Measurements from ENCODE around the gene PRKD3. TPM values are rescaled to one million over a fixed set of nuclear protein-coding genes. Genes with fewer than 3 reads are reported as not detected.
"Not testable (repeated sequence)": the region's sequence is repeated elsewhere in the genome, so short reads cannot be mapped to it uniquely, and the experiment has no call there.

PRKD3 gene
- total RNA-seq, 2 experiments from 2014 or later, result 13.0 TPM

GRCh38 chr2:37300146-37300545 is 24.5 kb downstream of the PRKD3 start:
- intact Hi-C loops (cut with micrococcal nuclease), result no loop called here
- H3K9me3 Mint-ChIP-seq, result no peaks in the 10 kb centered on the region
- H3K27ac Mint-ChIP-seq, result no peak overlapping the region
- CTCF ChIA-PET, result no interaction called here
- no peaks in the 10 kb centered on the region for H3K27me3 Mint-ChIP-seq (ENCODE audit: low read depth)
- no peak for DNase-seq
- H3K36me3 Mint-ChIP-seq (ENCODE audit: low read depth), result peaks cover 8% of the 10 kb centered on the region
- H3K4me3 Mint-ChIP-seq, result no peak overlapping the region
- peaks cover 40% of the 10 kb centered on the region for H3K4me1 Mint-ChIP-seq (ENCODE audit: low read depth)

- no peak overlapping the region for H3K27ac Mint-ChIP-seq
- no peak overlapping the region for H3K4me3 Mint-ChIP-seq
- H3K27me3 Mint-ChIP-seq (ENCODE audit: low read depth), result no peaks in the 10 kb centered on the region
- intact Hi-C loops (cut with micrococcal nuclease), result no loop called here
- no peak for DNase-seq
- no peaks in the 10 kb centered on the region for H3K9me3 Mint-ChIP-seq
- peaks cover 31% of the 10 kb centered on the region for H3K4me1 Mint-ChIP-seq (ENCODE audit: low read depth)
- CTCF ChIA-PET, result interaction anchor here (1.0 kb wide), 1 partner anchor 580 kb away, joined by 3 read pairs; no protein-coding TSS in a partner anchor
- H3K36me3 Mint-ChIP-seq (ENCODE audit: low read depth), result peaks cover 4% of the 10 kb centered on the region
These were observed 27.0 kb downstream of the PRKD3 start for GRCh38 chr2:37297632-37298031.

GRCh38 chr2:37295469-37296073 is 29.1 kb downstream of the PRKD3 start:
- no peak overlapping the region for H3K4me3 Mint-ChIP-seq
- no peak overlapping the region for H3K27ac Mint-ChIP-seq
- intact Hi-C loops (cut with micrococcal nuclease), result no loop called here

GRCh38 chr2:37294858-37295257 is 29.8 kb downstream of the PRKD3 start:
- intact Hi-C loops (cut with micrococcal nuclease); H3K9me3 Mint-ChIP-seq; H3K27ac Mint-ChIP-seq; DNase-seq; H3K4me3 Mint-ChIP-seq; H3K27me3 Mint-ChIP-seq (ENCODE audit: low read depth); CTCF ChIA-PET: not testable (repeated sequence)
- peaks cover 19% of the 10 kb centered on the region for H3K4me1 Mint-ChIP-seq (ENCODE audit: low read depth)
- peaks cover 11% of the 10 kb centered on the region for H3K36me3 Mint-ChIP-seq (ENCODE audit: low read depth)

More at GRCh38 chr2:37295469-37296073, 29.1 kb downstream of the PRKD3 start:
- Mint-ChIP-seq H3K36me3 (ENCODE audit: low read depth) (peaks cover 11% of the 10 kb centered on the region), H3K27me3 (ENCODE audit: low read depth) (no peaks in the 10 kb centered on the region), H3K9me3 (no peaks in the 10 kb centered on the region), H3K4me1 (ENCODE audit: low read depth) (peaks cover 23% of the 10 kb centered on the region)
- CTCF ChIA-PET, result no interaction called here
- no peak for DNase-seq

- no peak overlapping the region for H3K27ac Mint-ChIP-seq
- peaks cover 21% of the 10 kb centered on the region for H3K36me3 Mint-ChIP-seq (ENCODE audit: low read depth)
- no peak overlapping the region for H3K4me3 Mint-ChIP-seq
- intact Hi-C loops (cut with micrococcal nuclease), result no loop called here
- no peaks in the 10 kb centered on the region for H3K9me3 Mint-ChIP-seq
- no peaks in the 10 kb centered on the region for H3K27me3 Mint-ChIP-seq (ENCODE audit: low read depth)
- DNase-seq, result no peak
- CTCF ChIA-PET, result interaction anchor here (0.6 kb wide), 1 partner anchor 1515 kb away, joined by 3 read pairs; no protein-coding TSS in a partner anchor
- H3K4me1 Mint-ChIP-seq (ENCODE audit: low read depth), result peaks cover 5% of the 10 kb centered on the region
These were observed 33.0 kb downstream of the PRKD3 start for GRCh38 chr2:37291680-37292079.

- intact Hi-C loops (cut with micrococcal nuclease), result loop anchor here (2.0 to 10.0 kb wide), 5 partner anchors 103 to 544 kb away; no protein-coding TSS in a partner anchor
- peak; percentile 59 for DNase-seq
- H3K36me3 Mint-ChIP-seq (ENCODE audit: low read depth), result peaks cover 23% of the 10 kb centered on the region
- H3K4me1 Mint-ChIP-seq (ENCODE audit: low read depth), result no peaks in the 10 kb centered on the region
- CTCF ChIA-PET, result no interaction called here
- no peaks in the 10 kb centered on the region for H3K9me3 Mint-ChIP-seq
- no peaks in the 10 kb centered on the region for H3K27me3 Mint-ChIP-seq (ENCODE audit: low read depth)
- no peak overlapping the region for H3K4me3 Mint-ChIP-seq
- H3K27ac Mint-ChIP-seq, result no peak overlapping the region
These were observed 36.7 kb downstream of the PRKD3 start for GRCh38 chr2:37287966-37288365.

GRCh38 chr2:37284381-37284780 is 40.3 kb downstream of the PRKD3 start:
- Mint-ChIP-seq H3K36me3 (ENCODE audit: low read depth) (peaks cover 20% of the 10 kb centered on the region), H3K4me1 (ENCODE audit: low read depth) (no peaks in the 10 kb centered on the region), H3K27ac (no peak overlapping the region), H3K27me3 (ENCODE audit: low read depth) (no peaks in the 10 kb centered on the region), H3K4me3 (no peak overlapping the region), H3K9me3 (no peaks in the 10 kb centered on the region)
- CTCF ChIA-PET, result interaction anchor here (1.1 kb wide), 1 partner anchor 116 kb away, joined by 4 read pairs; no protein-coding TSS in a partner anchor
- DNase-seq, result no peak
- intact Hi-C loops (cut with micrococcal nuclease), result loop anchor here (10.0 kb wide), 1 partner anchor 500 kb away; no protein-coding TSS in a partner anchor

GRCh38 chr2:37283207-37283606 is 41.4 kb downstream of the PRKD3 start:
- no peaks in the 10 kb centered on the region for H3K27me3 Mint-ChIP-seq (ENCODE audit: low read depth)
- peaks cover 5% of the 10 kb centered on the region for H3K4me1 Mint-ChIP-seq (ENCODE audit: low read depth)
- no peak overlapping the region for H3K4me3 Mint-ChIP-seq
- intact Hi-C loops (cut with micrococcal nuclease), result loop anchor here (10.0 kb wide), 1 partner anchor 498 kb away; no protein-coding TSS in a partner anchor
- H3K36me3 Mint-ChIP-seq (ENCODE audit: low read depth), result peaks cover 18% of the 10 kb centered on the region
- CTCF ChIA-PET, result interaction anchor here (0.6 kb wide), 1 partner anchor 551 kb away, joined by 4 read pairs; no protein-coding TSS in a partner anchor
- H3K27ac Mint-ChIP-seq, result no peak overlapping the region
- H3K9me3 Mint-ChIP-seq, result no peaks in the 10 kb centered on the region
- DNase-seq, result no peak

- H3K36me3 Mint-ChIP-seq (ENCODE audit: low read depth), result peaks cover 15% of the 10 kb centered on the region
- no peaks in the 10 kb centered on the region for H3K27me3 Mint-ChIP-seq (ENCODE audit: low read depth)
- no peak for DNase-seq
- H3K4me3 Mint-ChIP-seq, result no peak overlapping the region
- no peaks in the 10 kb centered on the region for H3K9me3 Mint-ChIP-seq
- peaks cover 5% of the 10 kb centered on the region for H3K4me1 Mint-ChIP-seq (ENCODE audit: low read depth)
- intact Hi-C loops (cut with micrococcal nuclease), result loop anchor here (1.0 to 10.0 kb wide), 2 partner anchors 114 to 498 kb away; no protein-coding TSS in a partner anchor
- H3K27ac Mint-ChIP-seq, result no peak overlapping the region
- CTCF ChIA-PET, result interaction anchor here (0.6 kb wide), 1 partner anchor 551 kb away, joined by 4 read pairs; no protein-coding TSS in a partner anchor
These were observed 41.9 kb downstream of the PRKD3 start for GRCh38 chr2:37282746-37283145.

- DNase-seq, result no peak
- Mint-ChIP-seq H3K27me3 (ENCODE audit: low read depth) (no peaks in the 10 kb centered on the region), H3K4me3 (no peak overlapping the region), H3K4me1 (ENCODE audit: low read depth) (peaks cover 5% of the 10 kb centered on the region), H3K36me3 (ENCODE audit: low read depth) (peaks cover 10% of the 10 kb centered on the region), H3K9me3 (no peaks in the 10 kb centered on the region), H3K27ac (no peak overlapping the region)
- intact Hi-C loops (cut with micrococcal nuclease), result loop anchor here (1.0 to 10.0 kb wide), 2 partner anchors 114 to 497 kb away; no protein-coding TSS in a partner anchor
- CTCF ChIA-PET, result interaction anchor here (0.6 kb wide), 1 partner anchor 114 kb away, joined by 5 read pairs; no protein-coding TSS in a partner anchor
These were observed 42.7 kb downstream of the PRKD3 start for GRCh38 chr2:37281916-37282315.

- H3K27me3 Mint-ChIP-seq (ENCODE audit: low read depth), result no peaks in the 10 kb centered on the region
- H3K27ac Mint-ChIP-seq, result no peak overlapping the region
- H3K9me3 Mint-ChIP-seq, result no peaks in the 10 kb centered on the region
- intact Hi-C loops (cut with micrococcal nuclease), result no loop called here
- CTCF ChIA-PET, result no interaction called here
- H3K4me1 Mint-ChIP-seq (ENCODE audit: low read depth), result peaks cover 5% of the 10 kb centered on the region
- H3K36me3 Mint-ChIP-seq (ENCODE audit: low read depth), result peaks cover 10% of the 10 kb centered on the region
- H3K4me3 Mint-ChIP-seq, result no peak overlapping the region
- no peak for DNase-seq
These were observed 48.3 kb downstream of the PRKD3 start for GRCh38 chr2:37276291-37276690.
